Dedifferentiated amniotic fluid mesenchymal stem cell (primary cell): Measurements from ENCODE around the gene RBKS.

Experiments used
- DNase-seq: peaks from one replicate; pipeline ENCODE4 v3.0.0-alpha.2; 2016; ENCODE audit errors: extremely low spot score

The RBKS gene

DNA sequence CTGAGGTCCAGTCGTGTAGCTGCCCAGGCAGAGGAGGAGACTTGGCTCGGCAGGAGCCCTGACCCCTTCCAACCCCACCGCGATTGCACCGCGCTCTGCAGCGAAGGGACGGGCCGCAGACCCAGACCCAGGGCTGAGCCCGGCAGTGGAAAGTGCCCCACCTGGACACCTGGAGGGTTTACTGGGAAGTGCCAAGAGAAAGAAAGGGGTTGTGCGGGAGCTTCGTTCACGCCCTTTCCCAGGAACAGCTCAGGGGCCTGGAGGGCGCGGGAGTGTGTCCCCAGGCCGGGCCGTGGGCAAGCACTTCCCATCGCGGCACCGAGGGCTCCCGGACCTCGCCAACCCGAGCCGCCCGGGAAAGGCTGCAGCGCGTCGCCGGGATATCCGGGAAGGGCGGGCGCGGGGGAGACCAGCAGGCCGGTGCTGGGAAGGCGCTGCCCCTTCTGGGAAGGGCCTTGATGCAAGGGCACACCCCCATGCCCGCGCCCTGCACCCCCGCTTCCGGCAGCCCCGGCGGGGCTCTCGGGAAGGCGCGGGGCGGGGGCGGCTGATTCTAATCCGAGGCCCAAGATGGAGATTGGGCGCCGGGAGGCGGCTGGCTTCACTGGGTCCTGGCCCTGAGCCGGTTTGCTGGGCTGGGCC lies 154.8 kb downstream of the RBKS start:
- peak; percentile 18 for DNase-seq

DNA sequence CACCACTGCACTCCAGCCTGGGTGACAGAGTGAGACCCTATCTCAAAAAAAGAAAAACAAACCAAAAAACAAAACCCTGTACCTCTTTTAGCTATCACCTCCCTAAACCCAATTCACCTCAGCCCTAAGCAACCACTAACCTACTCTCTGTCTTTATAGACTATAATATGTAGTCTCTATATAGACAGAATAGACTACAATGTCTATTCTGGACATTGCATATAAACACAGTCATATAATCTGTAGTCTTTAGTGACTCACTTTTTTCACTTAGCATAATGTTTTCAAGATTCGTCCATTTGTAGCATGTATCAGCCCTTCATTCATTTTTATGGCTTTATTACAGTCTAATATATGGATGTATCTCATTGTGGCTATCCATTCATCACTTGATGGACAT lies 155.9 kb downstream of the RBKS start:
- DNase-seq = no peak
